ENCODE results near the gene MARCHF3.
"Not testable (repeated sequence)": the region's sequence is repeated elsewhere in the genome, so short reads cannot be mapped to it uniquely, and the experiment has no call there.

Gene MARCHF3

GRCh38 chr5:127030259-127031146, at the start of gene MARCHF3:
MARCHF3 (minus strand) TSS chr5:127030558; CDS start chr5:126918171, 112,387 bp downstream.
- DNase-seq (ENCODE audit: low read depth), result peak; percentile 92

GRCh38 chr5:127079994-127080491, 49.7 kb upstream of the MARCHF3 start:
- DNase-seq (ENCODE audit: low read depth), result no peak

GRCh38 chr5:127077366-127077765, 47.0 kb upstream of the MARCHF3 start:
- no peak for DNase-seq (ENCODE audit: low read depth)

GRCh38 chr5:127076315-127077129, 46.2 kb upstream of the MARCHF3 start:
- no peak for DNase-seq (ENCODE audit: low read depth)

GRCh38 chr5:127074466-127074865, 44.1 kb upstream of the MARCHF3 start:
- DNase-seq (ENCODE audit: low read depth), result no peak

- no peak for DNase-seq (ENCODE audit: low read depth)
Observed at GRCh38 chr5:127072861-127073846, 42.8 kb upstream of the MARCHF3 start, which contains the start of gene C5orf63. C5orf63 (minus strand) TSS chr5:127073502; CDS start chr5:127058995, 14,507 bp downstream.

- no peak for DNase-seq (ENCODE audit: low read depth)
Observed at GRCh38 chr5:127070243-127070642, 39.9 kb upstream of the MARCHF3 start.

- DNase-seq (ENCODE audit: low read depth), result no peak
Observed at GRCh38 chr5:127068493-127069214, 38.3 kb upstream of the MARCHF3 start.

- DNase-seq (ENCODE audit: low read depth), result no peak
Observed at GRCh38 chr5:127066721-127067120, 36.4 kb upstream of the MARCHF3 start.

GRCh38 chr5:127064253-127064840, 34.0 kb upstream of the MARCHF3 start:
- DNase-seq (ENCODE audit: low read depth), result no peak

- DNase-seq (ENCODE audit: low read depth), result no peak
Observed at GRCh38 chr5:127063257-127063913, 33.0 kb upstream of the MARCHF3 start.

GRCh38 chr5:127061956-127062355, 31.6 kb upstream of the MARCHF3 start:
- no peak for DNase-seq (ENCODE audit: low read depth)

GRCh38 chr5:127061537-127061936, 31.2 kb upstream of the MARCHF3 start:
- no peak for DNase-seq (ENCODE audit: low read depth)

GRCh38 chr5:127060470-127060985, 30.2 kb upstream of the MARCHF3 start:
- DNase-seq (ENCODE audit: low read depth), result no peak

GRCh38 chr5:127056896-127057295, 26.5 kb upstream of the MARCHF3 start:
- no peak for DNase-seq (ENCODE audit: low read depth)

GRCh38 chr5:127055880-127056653, 25.7 kb upstream of the MARCHF3 start:
- no peak for DNase-seq (ENCODE audit: low read depth)

GRCh38 chr5:127053551-127053950, 23.2 kb upstream of the MARCHF3 start:
- DNase-seq (ENCODE audit: low read depth), result not testable (repeated sequence)

GRCh38 chr5:127053049-127053448, 22.7 kb upstream of the MARCHF3 start:
- no peak for DNase-seq (ENCODE audit: low read depth)

- DNase-seq (ENCODE audit: low read depth), result no peak
Observed at GRCh38 chr5:127051591-127051990, 21.2 kb upstream of the MARCHF3 start.

Data from GM04504 (cell line).